A204.1 (cell line): Measurements from ENCODE around the gene IL6ST.
"Not testable (repeated sequence)": the region's sequence is repeated elsewhere in the genome, so short reads cannot be mapped to it uniquely, and the experiment has no call there.

Experiments used
- FAIRE-seq: peaks from 2 replicates; lab custom pipeline; 2012; peaks lifted over from hg19 to GRCh38; lab: Jason Lieb, UNC

Gene IL6ST

DNA sequence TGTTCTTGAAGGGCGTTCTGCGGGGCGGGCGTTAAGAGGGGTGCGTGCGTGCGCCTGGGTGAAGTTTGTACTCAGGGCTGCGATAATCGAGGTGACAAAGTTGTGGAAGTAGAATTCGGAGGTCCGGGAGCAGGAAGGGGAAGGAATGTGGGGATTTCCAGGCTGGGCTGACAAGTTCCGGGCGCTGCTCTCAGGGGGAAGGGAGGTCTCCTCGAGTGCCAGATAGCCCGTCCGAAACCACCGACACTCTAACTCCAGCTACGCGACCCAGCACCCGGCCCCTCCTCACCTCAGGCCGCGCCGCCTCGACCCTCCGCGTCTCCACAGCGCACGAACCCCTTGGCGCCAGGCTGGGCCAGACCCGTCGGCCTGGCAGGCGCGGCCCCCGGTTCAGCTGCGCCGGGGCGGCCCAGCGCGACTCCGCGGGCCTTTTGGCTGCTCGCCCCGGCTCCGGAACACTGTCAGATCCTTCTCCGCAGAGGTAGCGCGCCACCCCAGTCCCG is at the start of gene IL6ST:
Gene IL6ST, minus strand, starts transcription at position 469 of the 503 bp plus-strand sequence. CDS start 18,685 bp downstream, outside the sequence.
- FAIRE-seq, result no peak

DNA sequence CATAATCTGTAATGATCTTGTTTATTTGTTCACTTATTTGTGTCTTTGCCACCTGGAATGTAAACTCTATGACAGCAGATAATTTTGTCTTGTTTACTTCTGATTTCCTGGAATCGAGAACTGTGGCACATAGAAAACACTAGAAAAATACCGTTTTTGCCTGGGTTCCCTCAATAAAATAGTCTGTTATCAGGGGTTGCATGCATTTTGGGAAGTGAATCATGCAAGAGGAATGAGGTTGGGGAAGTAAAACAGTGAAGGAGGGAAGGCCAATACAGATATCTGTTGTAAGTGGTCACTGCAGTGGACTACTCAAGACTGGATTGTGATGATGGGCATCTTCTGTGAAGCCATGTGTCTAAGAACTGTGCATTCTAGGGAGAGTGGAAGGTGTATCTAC is 45.2 kb upstream of the IL6ST start:
- no peak for FAIRE-seq

DNA sequence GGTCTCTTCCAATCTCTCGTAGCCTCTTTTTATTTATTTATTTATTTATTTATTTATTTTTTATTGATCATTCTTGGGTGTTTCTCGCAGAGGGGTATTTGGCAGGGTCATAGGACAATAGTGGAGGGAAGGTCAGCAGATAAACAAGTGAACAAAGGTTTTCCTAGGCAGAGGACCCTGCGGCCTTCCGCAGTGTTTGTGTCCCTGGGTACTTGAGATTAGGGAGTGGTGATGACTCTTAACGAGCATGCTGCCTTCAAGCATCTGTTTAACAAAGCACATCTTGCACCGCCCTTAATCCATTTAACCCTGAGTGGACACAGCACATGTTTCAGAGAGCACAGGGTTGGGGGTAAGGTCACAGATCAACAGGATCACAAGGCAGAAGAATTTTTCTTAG is 43.4 kb upstream of the IL6ST start:
- not testable (repeated sequence) for FAIRE-seq

DNA sequence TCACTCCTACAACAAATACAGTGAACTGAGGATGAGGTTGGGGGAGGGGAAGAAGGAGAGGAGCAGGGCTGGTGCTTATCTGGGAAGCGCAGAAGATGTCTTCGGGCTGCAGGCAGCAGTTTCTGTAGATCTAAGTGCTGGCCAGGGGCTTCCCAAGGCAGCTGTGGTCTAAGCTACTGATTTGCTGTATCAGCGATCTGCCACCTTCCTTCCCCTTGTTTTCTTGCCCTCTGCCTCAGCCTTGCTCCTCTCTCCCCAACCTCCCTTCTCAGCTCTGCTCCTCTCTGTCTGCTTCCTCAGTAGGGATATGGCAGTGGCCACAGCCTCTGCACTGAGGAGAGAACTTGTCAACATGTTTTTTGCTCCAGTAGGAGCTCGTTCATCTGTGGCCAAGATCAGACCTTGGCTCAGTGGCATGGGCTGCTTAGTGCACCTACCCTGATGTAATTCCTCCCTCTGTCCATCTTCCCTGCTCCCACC is 42.8 kb upstream of the IL6ST start:
- FAIRE-seq, result no peak

DNA sequence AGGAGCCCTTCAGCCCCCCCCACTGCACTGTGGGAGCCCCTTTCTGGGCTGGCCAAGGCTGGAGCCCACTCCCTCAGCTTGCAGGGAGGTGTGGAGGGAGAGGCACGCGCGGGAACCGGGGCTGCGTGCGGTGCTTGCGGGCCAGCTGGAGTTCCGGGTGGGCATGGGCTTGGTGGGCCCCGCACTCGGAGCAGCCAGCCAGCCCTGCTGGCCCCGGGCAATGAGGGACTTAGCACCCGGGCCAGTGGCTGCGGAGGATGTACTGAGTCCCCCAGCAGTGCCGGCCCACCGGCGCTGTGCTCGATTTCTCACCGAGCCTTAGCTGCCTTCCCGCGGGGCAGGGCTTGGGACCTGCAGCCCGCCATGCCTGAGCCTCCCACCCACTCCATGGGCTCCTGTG is 40.6 kb upstream of the IL6ST start:
- FAIRE-seq, result not testable (repeated sequence)

DNA sequence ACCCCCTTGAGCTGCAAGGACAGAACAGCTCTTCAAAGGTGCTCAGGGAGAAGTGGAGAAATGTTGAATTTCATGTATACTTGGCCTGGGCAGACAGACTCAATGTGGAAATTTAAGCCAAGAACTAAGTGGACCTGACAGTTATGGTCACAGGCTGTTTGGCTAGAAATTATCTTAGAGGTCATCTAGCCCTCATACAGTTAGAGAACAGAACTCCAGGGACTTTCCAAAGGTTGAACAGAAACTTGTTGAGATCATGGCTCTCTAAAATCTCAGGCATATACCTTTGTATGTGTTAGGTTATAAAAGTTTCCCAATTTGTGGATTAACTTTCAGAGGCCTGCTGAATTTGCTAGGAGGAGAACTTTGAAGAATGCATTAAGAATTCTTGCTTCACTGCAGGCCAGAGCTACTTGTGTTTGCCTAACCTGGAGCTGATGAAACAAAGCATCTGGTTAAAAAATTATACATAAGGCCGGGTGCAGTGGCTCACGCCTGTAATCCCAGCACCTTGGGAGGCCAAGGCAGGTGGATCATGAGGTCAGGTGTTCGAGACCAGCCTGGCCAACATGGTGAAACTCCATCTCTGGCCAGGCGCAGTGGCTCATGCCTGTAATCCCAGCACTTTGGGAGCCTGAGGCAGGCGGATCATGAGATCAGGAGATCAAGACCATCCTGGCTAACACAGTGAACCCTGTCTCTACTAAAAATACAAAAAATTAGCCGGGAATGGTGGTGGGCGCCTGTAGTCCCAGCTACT is 35.3 kb upstream of the IL6ST start:
- not testable (repeated sequence) for FAIRE-seq

DNA sequence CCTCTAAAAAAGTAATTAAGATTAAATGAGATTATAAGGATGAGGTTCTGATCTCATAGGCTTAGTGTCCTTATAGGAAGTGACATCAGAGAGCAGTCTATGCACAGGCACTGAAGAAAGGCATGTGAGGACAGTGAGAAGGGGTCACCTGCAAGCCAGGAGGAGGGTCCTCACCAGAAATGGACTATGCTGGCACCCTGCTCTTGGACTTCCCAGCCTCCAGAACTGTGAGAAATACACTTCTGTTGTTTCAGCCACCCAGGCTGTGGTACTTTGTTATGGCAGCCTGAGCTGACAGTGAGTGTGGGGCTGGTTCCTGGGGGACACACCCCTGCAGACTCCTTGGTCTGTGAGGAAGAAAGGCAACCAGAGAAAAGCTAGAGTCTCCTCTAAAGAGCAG is 34.7 kb upstream of the IL6ST start:
- no peak for FAIRE-seq

DNA sequence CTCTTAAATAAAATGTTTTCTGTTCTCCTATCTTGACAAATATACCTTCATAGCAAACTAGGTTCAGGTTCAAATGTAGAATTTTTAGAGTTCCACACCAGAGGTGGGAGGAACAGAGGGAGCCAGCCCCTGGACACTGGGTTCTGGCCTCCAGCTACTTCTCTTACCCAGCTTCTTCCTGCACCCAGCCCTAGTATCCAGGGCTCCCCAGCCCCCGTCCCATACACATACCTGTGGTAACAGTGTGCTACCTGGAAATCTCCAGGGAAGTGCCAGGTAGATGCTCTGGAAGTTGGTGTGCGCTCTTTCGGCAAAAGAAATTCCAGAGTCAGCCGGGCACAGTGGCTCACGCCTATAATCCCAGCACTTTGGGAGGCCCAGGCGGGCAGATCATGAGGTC is 33.9 kb upstream of the IL6ST start:
- FAIRE-seq, result no peak

DNA sequence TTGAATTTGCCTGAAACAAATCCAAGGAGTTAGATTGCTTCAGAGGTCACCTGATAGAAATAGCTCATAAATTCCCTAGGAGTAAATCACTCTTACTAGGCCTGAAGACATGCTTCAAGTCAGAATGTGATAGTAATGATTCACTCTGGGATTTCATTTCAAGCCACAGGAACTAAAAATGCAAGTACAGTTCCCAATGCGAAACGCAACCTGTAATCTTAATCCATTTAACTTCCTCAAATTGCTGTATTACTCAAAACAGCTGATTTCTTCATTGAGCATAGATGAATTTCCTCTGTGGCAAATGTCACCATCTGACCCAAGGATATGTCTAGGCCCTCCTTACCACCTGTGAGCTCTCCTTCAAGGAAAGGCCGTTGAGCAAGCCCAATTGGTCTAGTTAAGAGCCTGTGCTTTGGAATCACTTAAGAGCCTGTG is 32.1 kb upstream of the IL6ST start:
- FAIRE-seq, result no peak

DNA sequence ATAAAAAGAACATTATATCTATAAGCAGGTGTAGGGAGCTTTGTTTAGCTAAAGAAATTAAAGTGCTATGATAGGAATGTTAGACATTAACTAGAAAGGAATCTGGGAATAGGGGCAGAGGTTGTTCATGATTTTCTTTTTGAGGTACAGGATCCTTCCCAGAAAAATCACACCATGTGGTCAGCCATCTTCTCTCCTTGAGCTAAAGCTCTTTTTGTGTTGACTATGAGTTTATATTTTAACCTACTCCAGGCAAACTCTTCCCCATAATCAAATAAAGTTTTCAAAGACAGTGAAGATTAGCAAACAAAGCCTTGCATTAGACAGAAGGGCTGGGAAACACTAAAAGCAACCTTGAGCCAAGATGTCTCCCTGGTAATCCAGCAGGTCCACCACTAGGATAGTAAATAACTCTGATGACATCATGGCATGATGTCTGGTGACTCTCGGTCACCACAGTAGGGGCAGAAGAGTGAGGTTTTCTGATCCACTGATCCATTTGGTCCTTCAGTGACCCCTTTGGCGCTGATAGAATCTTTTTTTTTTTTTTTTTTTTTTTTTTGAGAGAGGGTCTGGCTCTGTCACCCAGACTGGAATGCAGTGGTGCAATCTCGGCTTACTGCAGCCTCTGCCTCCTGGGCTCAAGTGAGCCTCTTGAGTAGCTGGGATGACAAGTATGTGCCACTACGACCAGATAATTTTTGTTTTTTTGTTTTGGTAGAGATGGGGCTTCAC is 30.6 kb upstream of the IL6ST start:
- no peak for FAIRE-seq

DNA sequence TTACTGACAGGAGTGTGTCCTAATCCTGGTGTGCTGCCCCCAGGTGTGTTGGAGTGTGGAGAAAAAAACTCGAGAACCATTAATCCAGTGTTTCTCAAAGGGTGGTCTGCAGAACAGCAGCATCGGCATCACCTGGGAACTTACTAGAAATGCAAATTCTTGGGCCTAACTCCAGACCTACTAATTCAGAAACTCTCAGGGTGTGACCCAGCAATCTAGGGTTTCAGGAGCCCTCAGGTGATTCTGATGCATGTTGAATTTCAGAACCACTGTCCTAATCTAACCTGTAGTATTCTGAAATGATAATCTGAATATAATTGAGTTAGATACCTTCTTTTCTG is 30.0 kb upstream of the IL6ST start:
- FAIRE-seq, result no peak

DNA sequence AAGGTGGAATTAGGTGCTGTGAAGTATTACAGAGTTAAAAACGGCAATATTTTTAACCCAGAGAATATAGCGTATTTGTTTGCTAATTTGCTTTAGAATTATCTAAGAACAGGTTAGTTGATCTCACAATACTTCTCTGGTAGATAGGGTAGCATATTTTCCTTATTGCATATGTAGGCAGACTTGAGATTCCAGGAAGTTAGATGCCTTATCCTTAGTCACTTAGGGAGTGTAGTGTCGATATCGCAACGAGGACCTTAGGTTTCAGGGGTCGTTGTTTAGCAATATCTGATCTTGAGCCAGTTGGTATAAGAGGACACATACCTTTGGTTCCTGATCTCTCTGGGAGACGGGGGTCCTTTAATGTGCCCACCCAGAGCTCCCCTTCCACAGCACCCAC is 28.5 kb upstream of the IL6ST start:
- no peak for FAIRE-seq

DNA sequence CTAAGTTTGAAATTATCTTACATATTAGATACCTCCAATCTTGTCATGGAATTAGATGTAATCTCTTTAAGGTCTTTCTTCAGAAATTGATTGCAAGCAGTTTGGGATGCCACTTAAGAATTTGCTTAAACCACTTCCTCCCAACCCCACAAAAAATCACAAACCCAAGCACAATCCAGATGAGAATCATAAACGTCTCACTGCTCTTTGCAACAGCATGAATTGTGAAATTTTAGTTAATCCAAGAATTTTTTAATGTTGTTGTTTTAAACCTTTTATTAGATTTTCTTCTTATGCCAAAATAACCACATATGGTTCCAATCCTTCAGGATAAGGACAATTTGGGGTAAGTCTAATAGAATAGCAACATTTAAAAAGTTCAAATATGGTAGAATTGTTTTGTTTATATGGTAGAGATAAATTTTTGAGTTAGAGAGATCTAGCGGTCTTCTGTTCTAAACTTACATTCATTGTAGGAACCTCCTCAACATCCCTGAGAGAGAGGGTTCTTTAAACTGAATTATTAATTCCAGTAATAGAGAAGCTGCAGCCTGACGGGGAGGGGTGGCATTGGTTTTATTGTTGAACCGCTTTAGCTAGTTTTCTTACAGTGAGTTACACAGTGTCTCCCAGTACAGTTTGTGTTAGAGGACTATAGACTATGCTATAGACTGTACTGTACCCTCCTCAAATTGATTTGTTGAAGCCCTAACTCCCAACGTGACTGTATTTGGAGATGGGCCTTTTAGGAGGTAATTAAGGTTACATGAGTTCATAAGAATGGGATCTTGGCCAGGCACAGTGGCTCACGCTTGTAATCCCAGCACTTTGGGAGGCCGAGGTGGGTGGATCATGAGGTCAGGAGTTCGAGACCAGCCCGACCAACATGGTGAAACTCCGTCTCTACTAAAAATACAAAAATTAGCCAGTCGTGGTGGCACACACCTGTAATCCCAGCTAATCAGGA is 24.8 kb upstream of the IL6ST start:
- no peak for FAIRE-seq

DNA sequence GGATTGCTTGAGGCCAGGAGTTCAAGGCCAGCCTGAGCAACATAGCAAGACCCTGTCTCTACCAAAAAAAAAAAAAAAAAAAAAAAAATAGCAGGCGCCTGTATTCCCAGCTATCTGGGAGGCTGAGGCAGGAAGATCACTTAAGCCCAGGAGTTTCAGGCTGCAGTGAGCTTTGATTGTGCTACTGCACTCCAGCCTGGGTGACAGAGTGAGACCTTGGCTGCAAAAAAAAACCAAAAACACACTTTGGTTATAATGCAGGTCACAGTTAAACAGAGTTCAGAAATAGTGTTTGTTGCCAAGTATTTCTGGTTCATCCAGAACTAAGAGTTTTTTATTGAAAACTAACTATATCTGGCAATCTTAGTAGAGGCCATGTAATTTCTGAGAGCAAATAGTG is 24.1 kb upstream of the IL6ST start:
- no peak for FAIRE-seq

DNA sequence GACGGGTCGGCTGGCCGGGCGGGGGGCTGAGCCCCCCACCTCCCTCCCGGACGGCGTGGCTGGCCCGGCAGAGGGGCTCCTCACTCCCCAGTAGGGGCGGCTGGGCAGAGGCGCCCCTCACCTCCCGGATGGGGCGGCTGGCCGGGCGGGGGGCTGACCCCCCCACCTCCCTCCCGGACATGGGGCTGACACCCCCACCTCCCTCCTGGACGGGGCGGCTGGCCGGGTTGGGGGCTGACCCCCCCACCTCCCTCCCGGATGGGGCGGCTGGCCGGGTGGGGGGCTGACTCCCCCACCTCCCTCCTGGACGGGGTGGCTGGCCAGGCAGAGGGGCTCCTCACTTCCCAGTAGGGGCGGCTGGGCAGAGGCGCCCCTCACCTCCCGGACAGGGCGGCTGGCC is 19.9 kb upstream of the IL6ST start:
- not testable (repeated sequence) for FAIRE-seq

DNA sequence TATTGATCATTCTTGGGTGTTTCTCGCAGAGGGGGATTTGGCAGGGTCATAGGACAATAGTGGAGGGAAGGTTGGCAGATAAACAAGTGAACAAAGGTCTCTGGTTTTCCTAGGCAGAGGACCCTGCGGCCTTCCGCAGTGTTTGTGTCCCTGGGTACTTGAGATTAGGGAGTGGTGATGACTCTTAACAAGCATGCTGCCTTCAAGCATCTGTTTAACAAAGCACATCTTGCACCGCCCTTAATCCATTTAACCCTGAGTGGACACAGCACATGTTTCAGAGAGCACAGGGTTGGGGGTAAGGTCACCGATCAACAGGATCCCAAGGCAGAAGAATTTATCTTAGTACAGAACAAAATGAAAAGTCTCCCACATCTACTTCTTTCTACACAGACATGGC is 19.2 kb upstream of the IL6ST start:
- FAIRE-seq, result not testable (repeated sequence)

DNA sequence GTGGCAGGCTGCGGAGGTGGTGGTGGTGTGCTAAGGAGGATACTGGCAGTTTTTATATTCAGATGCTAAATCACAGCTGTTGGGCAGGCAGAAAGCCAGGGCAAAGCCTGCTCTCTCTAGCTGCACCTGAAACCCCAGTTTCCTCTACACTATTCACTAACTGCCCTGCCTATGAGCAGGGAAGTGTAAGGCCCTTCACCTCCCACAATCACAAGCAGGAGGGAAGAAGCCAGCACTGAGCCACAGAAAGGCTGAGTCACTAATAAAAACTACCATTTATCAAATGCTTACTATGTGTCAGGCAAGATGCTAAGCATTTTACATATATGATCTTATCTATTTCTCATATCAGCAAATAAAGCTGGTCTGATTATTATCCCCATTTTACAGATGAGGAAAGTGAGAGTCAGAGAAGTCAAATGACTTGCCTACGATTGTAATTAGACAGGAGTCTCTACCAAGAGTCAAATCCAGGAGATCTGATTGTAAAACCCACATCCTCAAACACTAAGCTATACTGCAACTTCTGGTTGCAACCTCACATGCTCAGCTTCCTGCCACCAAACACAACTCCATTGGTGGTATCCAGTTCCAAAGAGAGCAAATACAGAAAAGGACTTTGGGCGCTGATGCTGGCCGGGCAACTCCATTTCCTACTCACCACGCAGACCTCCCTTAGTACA is 17.7 kb upstream of the IL6ST start:
- no peak for FAIRE-seq

DNA sequence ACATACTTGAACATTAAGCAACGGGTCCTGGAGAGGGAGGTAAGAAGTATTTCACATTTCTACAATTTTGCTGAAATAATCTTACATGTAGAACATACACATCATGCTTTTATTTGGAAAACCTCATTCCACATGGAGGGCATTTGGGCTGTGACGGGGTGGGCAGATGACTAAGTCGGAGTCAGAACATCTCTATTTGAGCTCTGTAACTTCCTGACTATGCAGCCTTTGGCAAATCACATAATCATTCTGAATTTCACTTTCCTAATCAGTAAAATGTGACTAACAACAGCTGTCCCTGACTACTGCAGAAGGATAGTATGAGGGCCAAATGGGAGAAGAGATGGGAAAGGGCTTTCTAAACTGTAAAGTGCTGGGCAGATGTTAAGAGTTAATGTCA is 17.1 kb upstream of the IL6ST start:
- no peak for FAIRE-seq

DNA sequence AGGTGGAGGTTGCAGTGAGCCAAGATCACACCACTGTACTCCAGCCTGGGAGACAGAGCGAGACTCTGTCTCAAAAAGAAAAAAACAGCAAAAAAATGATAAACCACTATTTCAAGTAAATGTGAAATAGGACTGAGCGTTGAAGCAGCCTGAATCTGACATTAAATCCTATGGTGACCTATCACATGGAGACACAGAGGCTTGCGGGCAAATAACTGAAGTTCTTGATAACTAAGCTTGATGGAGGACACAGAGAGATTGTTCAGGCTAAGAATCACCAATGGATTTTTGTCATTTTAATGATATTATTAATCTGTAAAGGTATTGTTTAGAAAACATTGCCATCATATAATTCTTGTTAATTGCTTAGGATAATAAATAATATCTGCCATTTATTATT is 15.7 kb upstream of the IL6ST start:
- no peak for FAIRE-seq

DNA sequence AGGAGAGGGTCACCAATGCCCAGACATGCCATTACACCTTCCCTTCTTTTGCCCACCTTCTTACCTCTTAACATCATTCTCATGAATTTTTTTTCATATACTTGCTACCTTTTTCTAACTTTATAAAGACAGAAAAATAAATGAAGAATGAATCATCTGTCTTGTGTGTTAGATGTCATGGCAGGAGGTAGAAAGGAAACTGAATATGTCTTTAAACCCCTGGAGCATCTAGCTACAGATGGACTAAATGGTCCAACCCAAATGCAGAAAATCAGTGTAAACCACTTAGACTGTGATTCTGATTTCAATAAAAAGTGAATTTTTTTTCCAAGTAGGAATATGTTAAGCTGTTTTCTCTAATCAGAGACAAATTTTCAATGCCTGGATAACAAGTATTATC is 11.8 kb upstream of the IL6ST start:
- no peak for FAIRE-seq

DNA sequence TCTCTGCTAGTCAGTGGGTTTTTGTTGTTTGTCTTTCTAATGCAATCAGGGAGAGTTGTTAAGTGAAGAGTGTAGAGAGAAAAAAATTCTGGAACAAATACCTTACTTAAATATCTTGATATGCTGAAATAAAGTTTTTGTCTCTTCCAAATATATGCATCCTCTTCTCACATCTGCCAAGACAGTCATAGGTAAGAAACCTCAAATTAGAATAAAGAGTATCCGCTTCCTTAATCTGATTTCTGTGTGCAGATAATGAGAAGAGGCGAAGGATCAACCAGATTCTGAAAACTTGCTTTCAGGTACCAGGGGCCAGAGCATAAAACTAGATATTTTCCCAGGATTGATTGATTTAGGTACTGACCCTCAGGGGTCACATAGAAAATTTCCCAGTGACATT is 11.3 kb upstream of the IL6ST start:
- FAIRE-seq, result no peak

DNA sequence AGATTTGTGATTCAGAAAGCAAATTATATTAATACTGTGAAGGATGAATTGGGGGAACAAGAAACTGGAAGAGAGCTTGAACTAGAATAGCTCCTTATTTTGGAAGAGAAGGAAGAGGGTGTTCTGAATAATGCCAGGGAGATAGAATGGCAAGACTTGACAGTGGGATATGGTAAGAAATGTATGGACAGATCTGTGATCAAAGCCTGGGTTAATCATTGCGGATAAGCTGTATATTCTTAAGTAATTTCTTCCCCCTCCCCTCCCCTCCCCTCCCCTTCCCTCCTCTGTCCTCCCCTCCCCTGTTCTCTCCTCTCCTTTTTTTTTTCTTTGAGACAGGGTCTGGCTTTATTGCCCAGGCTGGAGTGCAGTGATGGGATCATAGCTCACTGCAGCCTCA is 10.1 kb upstream of the IL6ST start:
- FAIRE-seq, result no peak
